ENCODE results near the gene IQCF6.
"Not testable (repeated sequence)": the region's sequence is repeated elsewhere in the genome, so short reads cannot be mapped to it uniquely, and the experiment has no call there.

DNA sequence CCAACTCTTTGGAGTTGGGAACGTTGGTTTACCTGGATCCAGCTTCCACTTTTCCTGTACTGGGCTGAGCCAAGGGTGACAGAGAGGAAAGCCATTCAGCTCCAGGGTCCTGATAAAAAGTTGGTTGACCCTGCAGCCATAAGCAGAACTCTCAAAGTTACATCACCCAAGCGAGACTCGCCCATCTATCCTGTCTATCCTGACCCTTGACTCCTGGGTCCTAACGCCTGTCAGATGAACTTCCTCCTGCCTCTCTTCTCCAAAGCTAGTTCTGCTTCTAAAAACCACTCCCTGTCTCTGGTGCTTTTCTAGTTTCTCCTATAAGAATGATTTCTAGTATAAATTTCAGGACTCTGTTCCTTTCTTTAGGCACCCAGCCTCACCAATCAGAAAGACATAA lies 36.1 kb downstream of the IQCF6 start:
- not testable (repeated sequence) for TF ChIP-seq CTCF, POLR2A (IDR thresholded peaks at IDR 0.05)
